HG02678 (cell line): Measurements from ENCODE around the gene TBL1X.

Experiments used
- ATAC-seq: cut with Tn5 transposase; IDR thresholded peaks from one replicate; pipeline ENCODE4 v1.9.1; 2021; ENCODE audit warnings: mild to moderate bottlenecking, moderate library complexity; ENCODE audit not compliant: unreplicated experiment

Gene TBL1X

GRCh38 chrX:9659571-9660195 lies 194.8 kb downstream of the TBL1X start:
- no peak for ATAC-seq

GRCh38 chrX:9662148-9662547 lies 197.3 kb downstream of the TBL1X start:
- ATAC-seq = no peak

DNA sequence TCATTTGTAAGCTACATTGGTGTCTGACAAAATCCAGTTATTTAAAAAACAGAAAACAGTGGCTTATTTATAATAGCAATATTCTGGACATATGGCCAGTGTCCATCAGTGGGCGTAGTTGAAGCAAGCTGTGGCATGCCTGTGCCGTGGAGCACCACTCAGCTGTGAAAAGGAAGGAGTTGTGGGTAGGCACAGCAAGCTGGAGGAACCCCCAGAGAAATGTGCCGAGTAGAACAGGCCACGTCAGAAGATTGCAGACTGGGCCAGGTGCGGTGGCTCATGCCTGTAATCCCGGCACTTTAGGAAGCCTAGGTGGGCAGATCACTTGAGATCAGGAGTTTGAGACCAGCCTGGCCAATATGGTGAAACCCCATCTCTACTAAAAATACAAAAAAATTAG lies 198.4 kb downstream of the TBL1X start:
- no peak for ATAC-seq

- ATAC-seq = no peak
Measured at GRCh38 chrX:9664224-9664623, 199.4 kb downstream of the TBL1X start.

DNA sequence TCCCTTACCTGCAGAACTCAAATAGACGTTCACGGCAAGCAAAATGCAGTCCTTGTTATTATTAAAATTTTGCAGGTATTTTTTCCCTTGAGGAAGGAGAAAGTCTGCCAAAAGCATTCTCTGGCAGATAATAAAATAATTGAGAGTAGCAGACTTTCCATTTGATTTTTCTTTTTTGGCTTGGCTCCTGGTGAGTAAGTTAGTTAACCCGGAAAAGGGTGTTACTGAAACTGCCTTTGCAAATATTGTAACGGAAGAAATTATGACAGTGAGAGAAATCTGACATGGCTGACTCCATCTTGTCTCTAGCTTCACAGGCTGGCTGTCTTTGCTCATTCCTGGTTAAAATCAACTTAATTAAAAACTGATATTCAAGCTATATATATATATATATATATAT lies 200.3 kb downstream of the TBL1X start:
- no peak for ATAC-seq

- ATAC-seq = no peak
Measured at GRCh38 chrX:9668537-9668936, 203.7 kb downstream of the TBL1X start.

GRCh38 chrX:9670136-9670814 lies 205.4 kb downstream of the TBL1X start:
- no peak for ATAC-seq

- no peak for ATAC-seq
Measured at GRCh38 chrX:9671998-9672397, 207.1 kb downstream of the TBL1X start.

DNA sequence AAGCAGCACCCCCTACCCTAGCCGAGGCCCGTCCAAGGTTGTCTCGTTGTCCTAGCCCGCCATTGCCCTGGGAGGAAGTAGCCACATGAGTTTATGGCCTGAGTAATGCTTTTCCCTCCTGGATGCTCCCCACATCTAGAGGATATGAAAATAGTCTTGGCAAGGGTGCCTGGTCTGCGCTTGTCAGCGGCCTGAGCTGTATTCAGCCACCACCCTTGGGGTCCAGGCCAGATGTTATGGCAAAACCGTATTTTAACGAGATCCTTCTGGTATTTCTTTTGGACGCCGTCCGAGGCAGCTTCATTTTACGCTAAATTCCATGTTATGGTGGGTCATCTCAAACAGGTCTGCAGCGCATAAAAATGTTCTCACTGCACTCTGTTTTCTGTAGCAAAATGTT lies 211.4 kb downstream of the TBL1X start:
- no peak for ATAC-seq

DNA sequence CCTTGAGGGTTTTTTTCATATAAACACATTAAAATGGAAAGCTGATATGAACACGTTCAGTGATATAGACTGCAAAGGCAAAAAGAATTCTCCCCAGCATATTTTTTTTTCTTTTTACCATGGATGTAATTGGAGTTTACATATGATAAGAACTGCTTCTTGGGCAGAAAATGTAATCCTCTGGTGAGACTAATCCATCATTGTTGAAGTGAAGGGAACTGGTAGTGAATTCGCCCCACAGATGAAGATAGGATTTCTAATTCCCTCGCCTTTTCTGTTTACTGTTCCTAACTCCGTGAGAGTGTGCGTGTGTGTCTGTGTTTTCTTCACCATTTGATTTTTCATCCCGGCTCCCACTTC lies 211.9 kb downstream of the TBL1X start:
- no peak for ATAC-seq

DNA sequence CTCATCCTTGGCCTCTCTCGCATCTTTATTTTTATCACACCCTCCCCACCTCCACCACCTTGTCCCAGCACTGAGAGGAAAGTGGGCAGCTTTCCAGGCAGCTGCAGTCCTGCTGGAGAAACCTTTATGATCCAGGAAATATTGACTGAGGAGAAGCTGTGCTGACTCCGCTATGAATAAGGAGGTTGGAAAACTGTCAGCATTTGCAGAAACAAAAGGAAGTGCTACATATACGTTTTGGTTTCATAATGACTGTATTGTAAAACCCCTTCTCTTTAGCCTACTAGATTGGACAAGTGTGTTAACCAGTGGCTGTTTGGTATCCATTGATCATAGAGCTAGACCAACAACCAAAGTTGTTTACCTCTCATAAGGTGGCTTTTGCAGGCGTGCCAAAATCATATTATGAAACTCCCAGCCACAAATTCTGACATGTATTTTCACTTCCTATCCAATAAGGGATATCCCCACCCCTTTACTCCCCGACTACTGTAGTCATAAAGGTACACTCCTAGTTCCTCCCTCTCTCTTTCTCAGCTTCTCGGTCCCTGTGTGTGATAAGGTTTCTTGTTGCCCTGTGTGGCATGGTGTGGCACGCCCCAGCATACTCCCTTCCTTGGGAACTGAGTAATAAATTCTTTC lies 212.4 kb downstream of the TBL1X start:
- ATAC-seq = peak; percentile 98

DNA sequence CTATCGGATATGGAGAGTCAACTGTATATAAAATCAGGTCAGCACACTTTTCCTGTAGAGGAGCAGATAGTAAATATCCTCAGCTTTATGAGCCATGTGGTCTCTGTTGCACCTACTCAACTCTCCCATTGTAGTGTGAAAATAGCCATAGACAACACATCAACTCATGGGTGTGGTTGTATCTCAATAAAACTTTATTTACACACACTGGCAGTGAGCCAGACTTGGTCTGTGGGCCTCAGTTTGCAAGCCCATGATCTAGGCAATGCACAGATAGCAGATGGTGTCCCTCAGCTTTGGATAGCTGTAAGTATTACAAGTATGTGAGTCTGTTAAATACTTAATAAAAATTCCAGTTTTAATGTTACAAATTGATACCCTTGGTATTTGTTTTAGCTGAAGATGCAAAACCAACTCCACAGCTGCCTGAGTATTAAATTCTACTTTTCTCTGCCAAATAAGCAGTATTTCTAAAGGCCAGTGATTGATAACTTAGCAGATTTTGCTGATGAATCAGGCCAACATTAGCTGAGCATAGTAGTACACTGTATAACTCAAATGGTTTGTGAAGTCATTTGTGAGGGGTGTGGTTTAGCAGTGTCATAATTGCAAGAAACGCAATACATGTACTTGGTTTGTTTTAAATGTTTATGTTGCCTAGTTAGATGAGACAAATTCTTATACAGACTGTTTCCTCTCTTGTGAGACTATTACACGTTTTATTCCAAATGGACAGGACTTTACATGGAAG lies 213.5 kb downstream of the TBL1X start:
- no peak for ATAC-seq

DNA sequence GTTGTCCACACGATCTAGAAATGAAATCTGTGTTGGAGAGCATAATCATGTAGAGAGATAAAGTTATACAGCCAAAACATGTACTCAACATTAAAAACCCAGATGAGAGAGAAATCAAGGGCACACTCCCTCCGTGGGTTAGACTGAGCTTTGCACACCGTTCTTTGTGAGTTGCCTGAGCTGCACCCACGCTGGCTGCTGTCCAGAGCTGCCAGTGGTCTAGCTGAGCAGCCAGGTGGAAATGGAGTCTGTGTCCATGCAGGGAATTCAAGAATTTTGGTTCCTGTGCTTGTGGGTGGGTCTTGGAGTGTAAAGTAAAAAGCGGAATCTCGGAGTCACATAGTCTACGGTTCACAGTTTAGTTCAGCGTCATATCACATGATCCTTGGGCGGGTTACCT lies 216.2 kb downstream of the TBL1X start:
- ATAC-seq = no peak

DNA sequence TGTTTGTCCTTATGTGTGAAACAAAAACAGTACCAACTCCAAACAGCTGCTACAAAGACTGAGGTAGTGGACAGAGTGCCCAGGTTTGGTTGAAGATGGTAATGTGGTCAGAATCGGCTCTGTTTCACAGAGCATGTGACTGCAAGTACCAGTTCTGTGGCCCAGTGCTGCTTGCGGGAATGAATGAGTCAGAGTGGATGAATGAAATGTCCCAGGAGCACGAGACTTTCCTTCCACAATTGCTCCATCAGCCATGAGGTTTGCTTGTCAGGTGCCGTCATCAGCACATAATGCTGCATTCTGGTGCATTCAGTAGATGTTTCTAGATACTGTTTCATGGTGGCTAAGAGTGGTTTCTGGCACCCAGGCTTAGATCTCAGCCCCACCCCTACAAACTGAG lies 216.6 kb downstream of the TBL1X start:
- ATAC-seq = no peak

- ATAC-seq = no peak
Measured at GRCh38 chrX:9682456-9682855, 217.6 kb downstream of the TBL1X start.

DNA sequence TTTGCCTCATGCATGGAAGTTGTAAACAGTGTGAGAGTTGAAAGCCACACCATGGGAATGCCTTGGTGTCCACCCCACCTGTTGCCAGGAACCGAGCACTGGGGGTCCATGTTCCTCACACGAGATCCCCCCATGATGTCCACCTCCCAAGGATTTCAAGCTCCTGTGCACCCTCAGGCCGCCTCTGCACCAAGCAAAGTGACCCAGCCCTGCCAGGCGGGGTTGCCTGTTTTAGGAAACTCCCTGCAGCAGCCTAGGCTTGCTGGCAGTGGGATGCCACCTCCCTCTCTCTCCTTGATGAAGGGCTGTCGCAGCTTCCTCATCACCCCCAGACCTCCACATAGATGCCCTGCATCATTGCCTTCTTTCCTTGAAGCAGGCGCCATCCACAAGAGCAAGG lies 218.0 kb downstream of the TBL1X start:
- ATAC-seq = no peak

- ATAC-seq = no peak
Measured at GRCh38 chrX:9683350-9683749, 218.5 kb downstream of the TBL1X start.

GRCh38 chrX:9687899-9688298 lies 223.0 kb downstream of the TBL1X start:
- ATAC-seq = no peak

GRCh38 chrX:9688833-9689232 lies 224.0 kb downstream of the TBL1X start:
- no peak for ATAC-seq

DNA sequence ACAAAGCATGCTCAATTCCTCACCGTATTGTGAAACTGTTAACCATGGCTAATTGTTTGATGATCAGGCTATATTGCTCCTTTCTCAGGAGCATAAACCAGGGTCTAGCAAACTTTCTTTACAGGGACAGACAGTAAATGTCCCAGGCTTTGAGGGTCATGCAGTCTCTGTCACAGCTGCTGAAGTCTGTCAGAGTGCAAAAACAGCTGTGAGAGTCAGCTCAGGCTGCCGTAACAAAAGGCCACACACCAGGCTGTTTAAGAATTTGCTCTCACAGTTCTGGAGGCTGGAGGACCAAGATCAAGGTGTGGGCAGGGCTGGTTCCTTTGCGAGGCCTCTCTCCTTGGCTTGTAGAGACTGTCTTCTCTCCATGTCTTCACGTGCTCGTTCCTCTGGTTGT lies 225.2 kb downstream of the TBL1X start:
- no peak for ATAC-seq

DNA sequence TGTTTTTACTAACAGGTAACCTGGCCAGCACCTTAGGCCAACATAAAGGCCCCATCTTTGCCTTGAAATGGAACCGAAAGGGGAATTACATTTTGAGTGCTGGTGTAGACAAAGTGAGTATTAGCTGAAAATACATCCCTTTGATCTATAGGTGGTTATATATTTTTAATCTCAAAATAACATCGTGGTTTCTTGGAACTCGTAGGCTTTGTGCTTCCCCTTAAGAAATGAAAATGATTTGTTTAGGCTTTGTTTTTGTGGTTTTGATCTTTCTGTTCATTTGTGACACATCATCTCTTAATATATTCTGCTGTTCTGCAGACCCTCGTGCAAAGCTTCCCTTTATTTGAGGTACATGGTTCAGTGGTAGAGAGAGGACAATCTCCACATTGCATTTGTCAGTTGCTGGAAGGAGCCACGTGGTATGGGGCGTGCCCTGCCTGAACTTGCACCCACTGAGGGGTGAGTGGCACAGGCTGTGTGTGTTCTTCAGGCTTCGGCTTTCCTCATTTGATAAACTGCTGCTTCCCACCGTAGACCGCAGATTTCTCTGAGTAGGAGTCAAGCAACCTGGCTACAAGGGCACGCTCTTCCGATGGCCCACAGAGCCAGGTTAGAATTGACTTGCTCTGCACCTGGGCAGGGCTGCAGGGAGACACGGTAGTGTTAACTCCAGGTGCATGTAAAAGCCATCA lies 228.6 kb downstream of the TBL1X start:
- no peak for ATAC-seq
